ENCODE data around the gene TBRG1. TPM values are rescaled to one million over a fixed set of nuclear protein-coding genes. Genes with fewer than 3 reads are reported as not detected.
"Not testable (repeated sequence)": the region's sequence is repeated elsewhere in the genome, so short reads cannot be mapped to it uniquely, and the experiment has no call there.

The TBRG1 gene
- polyA plus RNA-seq (2013, experiment 1 of 2; ENCODE audit: insufficient read length), result 27.4 TPM
- 30.8 TPM for polyA plus RNA-seq (2013, experiment 2 of 2; ENCODE audit: insufficient read length)

- peak; percentile 94 for DNase-seq
These were observed at the start of gene TBRG1 for GRCh38 chr11:124622531-124623451. TBRG1 (plus strand) TSS chr11:124622864; CDS start chr11:124623084, 220 bp downstream.

GRCh38 chr11:124577716-124578427 lies 44.8 kb upstream of the TBRG1 start:
- no peak for DNase-seq

GRCh38 chr11:124578761-124579160 lies 43.9 kb upstream of the TBRG1 start:
- DNase-seq, result no peak

GRCh38 chr11:124581817-124582216 lies 40.8 kb upstream of the TBRG1 start:
- DNase-seq, result no peak

GRCh38 chr11:124582565-124582964 lies 40.1 kb upstream of the TBRG1 start:
- no peak for DNase-seq

- DNase-seq, result no peak
These were observed 38.9 kb upstream of the TBRG1 start for GRCh38 chr11:124583781-124584180.

- no peak for DNase-seq
These were observed 37.8 kb upstream of the TBRG1 start for GRCh38 chr11:124584681-124585372.

GRCh38 chr11:124586238-124586860 lies 36.3 kb upstream of the TBRG1 start:
- DNase-seq, result peak; percentile 63

GRCh38 chr11:124591430-124591829 lies 31.2 kb upstream of the TBRG1 start:
- no peak for DNase-seq

GRCh38 chr11:124592627-124593026 lies 30.0 kb upstream of the TBRG1 start:
- no peak for DNase-seq

GRCh38 chr11:124595302-124595701 lies 27.4 kb upstream of the TBRG1 start:
- DNase-seq, result no peak

- DNase-seq, result no peak
These were observed 25.0 kb upstream of the TBRG1 start for GRCh38 chr11:124597626-124598025.

GRCh38 chr11:124600621-124601320 lies 21.9 kb upstream of the TBRG1 start:
- no peak for DNase-seq

- peak; percentile 26 for DNase-seq
These were observed 20.5 kb upstream of the TBRG1 start for GRCh38 chr11:124602193-124602592.

- not testable (repeated sequence) for DNase-seq
These were observed 19.9 kb upstream of the TBRG1 start for GRCh38 chr11:124602723-124603122.

GRCh38 chr11:124605719-124606118 lies 16.9 kb upstream of the TBRG1 start:
- no peak for DNase-seq

- DNase-seq, result no peak
These were observed 14.5 kb upstream of the TBRG1 start for GRCh38 chr11:124608147-124608546.

GRCh38 chr11:124610295-124610694 lies 12.4 kb upstream of the TBRG1 start:
- no peak for DNase-seq

GRCh38 chr11:124611064-124611463 lies 11.6 kb upstream of the TBRG1 start, which contains the start of gene PANX3:
PANX3 (plus strand) TSS chr11:124611428; CDS start chr11:124611557, 129 bp downstream.
- peak; percentile 61 for DNase-seq

- DNase-seq, result no peak
These were observed 10.6 kb upstream of the TBRG1 start for GRCh38 chr11:124612045-124612444.

- peak; percentile 3 for DNase-seq
These were observed 10.0 kb upstream of the TBRG1 start for GRCh38 chr11:124612567-124613246.

Measured in fibroblast of skin of scalp (primary cell).